Measurements from ENCODE around the gene HSF2. TPM values are rescaled to one million over a fixed set of nuclear protein-coding genes. Genes with fewer than 3 reads are reported as not detected.

The HSF2 gene
- total RNA-seq, 1 experiment from 2014 or later = 10.6 TPM

GRCh38 chr6:122400462-122401089 is 1.1 kb downstream of the HSF2 start:
- Mint-ChIP-seq H3K36me3 (no peaks in the 10 kb centered on the region), H3K9me3 (no peaks in the 10 kb centered on the region), H3K4me3 (peak overlapping the region; percentile 91), H3K27ac (no peak overlapping the region), H3K4me1 (peaks cover 11% of the 10 kb centered on the region), H3K27me3 (ENCODE audit: low read depth) (peaks cover 45% of the 10 kb centered on the region)
- DNase-seq (ENCODE audit: low spot score) (no peak), ATAC-seq (no peak)
- TF ChIP-seq ELF4 (CRISPR knock-in tag; IDR thresholded peaks at IDR 0.05; ENCODE audit: low read depth) (no peak), ZNF317 (CRISPR knock-in tag; IDR thresholded peaks at IDR 0.05; ENCODE audit: borderline replicate concordance, low read depth) (no peak), GRHL2 (CRISPR knock-in tag; IDR thresholded peaks at IDR 0.05; ENCODE audit: insufficient replicate concordance, severe bottlenecking) (no peak), HMGA2 (CRISPR knock-in tag; IDR thresholded peaks at IDR 0.05) (no peak), RELA (CRISPR knock-in tag; IDR thresholded peaks at IDR 0.05; ENCODE audit: borderline replicate concordance) (no peak)
- ChIA-PET CTCF (no interaction called here), POLR2A (no interaction called here)

GRCh38 chr6:122401104-122401503 is 1.7 kb downstream of the HSF2 start:
- CTCF ChIA-PET = no interaction called here
- Mint-ChIP-seq H3K27ac (no peak overlapping the region), H3K4me1 (peaks cover 17% of the 10 kb centered on the region), H3K36me3 (no peaks in the 10 kb centered on the region), H3K27me3 (ENCODE audit: low read depth) (peaks cover 40% of the 10 kb centered on the region), H3K4me3 (peak overlapping the region; percentile 91), H3K9me3 (no peaks in the 10 kb centered on the region)
- POLR2A ChIA-PET = no interaction called here
- DNase-seq (ENCODE audit: low spot score) (no peak), ATAC-seq (no peak)
- no peak for TF ChIP-seq HMGXB4 (CRISPR knock-in tag; IDR thresholded peaks at IDR 0.05)
- no peak for TF ChIP-seq USF2 (CRISPR knock-in tag; IDR thresholded peaks at IDR 0.05)
- TF ChIP-seq NFATC4 (CRISPR knock-in tag; IDR thresholded peaks at IDR 0.05) = no peak
- no peak for TF ChIP-seq FOXP4 (CRISPR knock-in tag; IDR thresholded peaks at IDR 0.05)
- no peak for TF ChIP-seq STAT6 (CRISPR knock-in tag; conservative IDR thresholded peaks at IDR 0.05; ENCODE audit: low read depth)
- no peak for TF ChIP-seq ZNF423 (CRISPR knock-in tag; IDR thresholded peaks at IDR 0.05)
- no peak for TF ChIP-seq NR3C1 (CRISPR knock-in tag; conservative IDR thresholded peaks at IDR 0.05; ENCODE audit: low read depth)
- no peak for TF ChIP-seq ZNF232 (CRISPR knock-in tag; IDR thresholded peaks at IDR 0.05)
- TF ChIP-seq ESRRA (CRISPR knock-in tag; IDR thresholded peaks at IDR 0.05; ENCODE audit: borderline replicate concordance) = no peak
- no peak for TF ChIP-seq FOXK1 (CRISPR knock-in tag; IDR thresholded peaks at IDR 0.05)
- no peak for TF ChIP-seq FOXJ3 (CRISPR knock-in tag; IDR thresholded peaks at IDR 0.05; ENCODE audit: borderline replicate concordance)
- TF ChIP-seq E2F1 (CRISPR knock-in tag; IDR thresholded peaks at IDR 0.05) = no peak
- TF ChIP-seq JAZF1 (CRISPR knock-in tag; IDR thresholded peaks at IDR 0.05) = no peak
- no peak for TF ChIP-seq ZNF281 (CRISPR knock-in tag; IDR thresholded peaks at IDR 0.05)
- no peak for TF ChIP-seq GRHL2 (CRISPR knock-in tag; IDR thresholded peaks at IDR 0.05; ENCODE audit: insufficient replicate concordance, severe bottlenecking)
- TF ChIP-seq SP1 (CRISPR knock-in tag; conservative IDR thresholded peaks at IDR 0.05) = no peak
- TF ChIP-seq ATF6 (CRISPR knock-in tag; IDR thresholded peaks at IDR 0.05) = no peak
